ENCODE data around the gene ISG20.

The ISG20 gene

DNA sequence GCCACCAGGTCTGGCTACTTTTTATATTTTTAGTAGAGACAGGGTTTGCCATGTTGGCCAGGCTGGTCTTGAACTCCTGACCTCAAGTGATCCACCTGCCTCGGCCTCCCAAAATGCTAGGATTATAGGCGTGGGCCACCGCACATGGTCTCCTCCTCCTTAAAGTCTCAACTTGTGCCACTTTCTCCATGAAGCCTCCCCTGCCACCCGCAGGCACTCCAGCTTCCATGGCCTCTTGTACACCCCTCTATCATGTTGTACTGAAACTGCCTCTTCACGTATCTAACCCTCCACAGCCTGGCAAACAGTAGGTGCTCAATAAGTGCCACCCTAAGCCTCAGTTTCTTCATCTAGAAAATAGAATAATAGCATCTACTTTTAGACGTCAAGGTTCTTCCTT, 39.9 kb downstream of the ISG20 start:
- no peaks in the 10 kb centered on the region for H3K36me3 ChIP-seq (ENCODE audit: control insufficient read depth, insufficient read depth, low read length)

DNA sequence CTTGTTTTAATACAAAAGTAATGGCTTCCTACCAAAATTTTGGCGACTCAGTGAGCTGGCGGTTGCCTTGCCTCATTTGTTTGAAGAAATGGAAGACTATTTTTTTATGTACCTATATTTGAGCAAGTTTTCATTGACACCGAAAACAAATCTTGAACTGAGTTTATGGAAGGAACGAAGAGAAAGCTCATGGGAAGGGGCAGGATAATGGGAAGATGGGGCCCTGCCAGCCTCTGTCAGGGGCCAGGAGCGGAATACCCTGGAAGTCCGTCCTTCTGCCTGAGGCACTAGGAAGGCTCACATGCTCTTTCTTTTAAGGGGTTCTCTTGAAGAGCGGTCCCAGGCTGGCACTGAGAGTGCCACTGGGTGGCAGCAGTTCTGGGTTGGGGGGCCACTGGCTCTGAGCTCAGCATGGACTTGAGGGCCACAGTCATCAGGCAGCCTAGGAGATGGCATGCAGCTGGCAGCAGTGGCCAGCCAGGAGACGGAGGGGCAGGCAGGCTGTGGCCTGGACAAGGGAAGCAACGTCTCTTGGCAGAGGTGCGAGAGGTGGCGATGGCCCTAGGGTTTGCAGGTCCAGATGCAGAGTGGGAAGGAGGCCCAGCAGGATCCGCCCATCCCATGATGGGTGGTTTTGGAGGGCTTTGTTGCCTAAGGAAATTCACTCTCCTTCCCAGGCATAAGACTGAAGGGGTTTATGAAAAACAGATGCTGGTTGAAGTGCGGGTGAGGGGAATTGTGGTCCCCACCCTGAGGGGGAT, 41.6 kb downstream of the ISG20 start:
- DNase-seq (ENCODE audit: extremely low read depth, insufficient read length): no peak
- H3K36me3 ChIP-seq (ENCODE audit: control insufficient read depth, insufficient read depth, low read length): no peaks in the 10 kb centered on the region
- H3K4me3 ChIP-seq (replicated peaks; ENCODE audit: low read depth, low read length): no peak overlapping the region
- TF ChIP-seq, protein P1, sequence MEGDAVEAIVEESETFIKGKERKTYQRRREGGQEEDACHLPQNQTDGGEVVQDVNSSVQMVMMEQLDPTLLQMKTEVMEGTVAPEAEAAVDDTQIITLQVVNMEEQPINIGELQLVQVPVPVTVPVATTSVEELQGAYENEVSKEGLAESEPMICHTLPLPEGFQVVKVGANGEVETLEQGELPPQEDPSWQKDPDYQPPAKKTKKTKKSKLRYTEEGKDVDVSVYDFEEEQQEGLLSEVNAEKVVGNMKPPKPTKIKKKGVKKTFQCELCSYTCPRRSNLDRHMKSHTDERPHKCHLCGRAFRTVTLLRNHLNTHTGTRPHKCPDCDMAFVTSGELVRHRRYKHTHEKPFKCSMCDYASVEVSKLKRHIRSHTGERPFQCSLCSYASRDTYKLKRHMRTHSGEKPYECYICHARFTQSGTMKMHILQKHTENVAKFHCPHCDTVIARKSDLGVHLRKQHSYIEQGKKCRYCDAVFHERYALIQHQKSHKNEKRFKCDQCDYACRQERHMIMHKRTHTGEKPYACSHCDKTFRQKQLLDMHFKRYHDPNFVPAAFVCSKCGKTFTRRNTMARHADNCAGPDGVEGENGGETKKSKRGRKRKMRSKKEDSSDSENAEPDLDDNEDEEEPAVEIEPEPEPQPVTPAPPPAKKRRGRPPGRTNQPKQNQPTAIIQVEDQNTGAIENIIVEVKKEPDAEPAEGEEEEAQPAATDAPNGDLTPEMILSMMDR (IDR thresholded peaks at IDR 0.05; ENCODE audit: insufficient read depth, low read length, poor library complexity, severe bottlenecking): peak; percentile 16
- no peaks in the 10 kb centered on the region for H3K27me3 ChIP-seq (replicated peaks; ENCODE audit: control insufficient read depth, insufficient read depth, low read length)

More for the DNA sequence above, 39.9 kb downstream of the ISG20 start:
- Histone ChIP-seq H3K27me3 (replicated peaks; ENCODE audit: control insufficient read depth, insufficient read depth, low read length) (no peaks in the 10 kb centered on the region), H3K4me3 (replicated peaks; ENCODE audit: low read depth, low read length) (no peak overlapping the region)
- TF ChIP-seq, protein P1 (IDR thresholded peaks at IDR 0.05; ENCODE audit: insufficient read depth, low read length, poor library complexity, severe bottlenecking): no peak
- no peak for DNase-seq (ENCODE audit: extremely low read depth, insufficient read length)

DNA sequence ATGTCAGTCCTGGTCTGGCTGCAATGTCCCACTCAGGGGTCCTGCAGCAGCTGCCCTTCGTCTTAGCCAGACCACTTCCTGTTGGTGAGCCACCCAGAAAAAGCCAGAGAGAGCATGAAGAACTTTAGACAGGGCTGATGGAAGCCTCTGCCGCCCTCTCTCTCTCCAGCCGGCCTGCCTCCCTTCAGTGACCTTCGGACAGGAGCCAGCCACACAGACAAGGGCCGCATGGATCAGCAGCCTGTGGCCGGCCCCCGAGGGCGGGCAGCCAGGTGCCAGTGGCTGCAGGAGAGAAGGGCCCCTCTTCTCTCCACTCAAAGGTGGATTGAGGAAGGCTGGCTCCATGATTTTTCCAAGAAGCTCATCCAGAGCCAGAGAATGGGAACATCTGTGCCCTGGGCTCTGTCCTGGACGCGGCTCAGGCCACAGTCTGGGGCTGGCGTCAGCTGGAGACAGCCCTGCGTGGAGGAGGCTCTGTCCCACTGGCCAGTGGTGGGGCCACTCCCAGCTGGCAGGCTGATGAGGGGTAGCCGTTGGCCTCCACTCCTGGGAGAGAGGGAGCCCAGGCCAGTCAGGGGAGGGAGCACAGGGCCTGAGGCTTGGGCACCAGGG, 42.9 kb downstream of the ISG20 start:
- no peak overlapping the region for H3K4me3 ChIP-seq (replicated peaks; ENCODE audit: low read depth, low read length)
- no peaks in the 10 kb centered on the region for H3K27me3 ChIP-seq (replicated peaks; ENCODE audit: control insufficient read depth, insufficient read depth, low read length)
- TF ChIP-seq, protein P1 (IDR thresholded peaks at IDR 0.05; ENCODE audit: insufficient read depth, low read length, poor library complexity, severe bottlenecking): no peak
- no peaks in the 10 kb centered on the region for H3K36me3 ChIP-seq (ENCODE audit: control insufficient read depth, insufficient read depth, low read length)
- DNase-seq (ENCODE audit: extremely low read depth, insufficient read length): no peak

DNA sequence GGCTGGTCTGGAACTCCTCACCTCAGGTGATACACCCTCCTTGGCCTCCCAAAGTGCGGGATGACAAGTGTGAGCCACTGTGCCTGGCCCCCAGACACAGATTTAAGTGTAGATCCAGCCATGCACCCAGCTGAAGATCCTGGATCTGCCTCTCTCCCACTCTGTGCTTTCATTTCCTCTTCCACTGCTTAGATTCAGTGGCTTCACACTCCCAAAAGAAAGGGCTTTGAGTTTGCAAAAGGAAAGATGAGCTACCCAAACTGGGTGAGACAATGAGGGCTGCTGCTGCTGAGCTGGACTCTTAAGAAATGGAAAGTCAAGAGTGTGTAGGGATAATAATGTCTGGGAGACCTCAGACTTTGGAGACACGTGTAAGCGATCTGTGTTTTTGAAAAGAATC, 45.5 kb downstream of the ISG20 start:
- TF ChIP-seq, protein P1 (IDR thresholded peaks at IDR 0.05; ENCODE audit: insufficient read depth, low read length, poor library complexity, severe bottlenecking): no peak
- Histone ChIP-seq H3K27me3 (replicated peaks; ENCODE audit: control insufficient read depth, insufficient read depth, low read length) (no peaks in the 10 kb centered on the region), H3K36me3 (ENCODE audit: control insufficient read depth, insufficient read depth, low read length) (no peaks in the 10 kb centered on the region), H3K4me3 (replicated peaks; ENCODE audit: low read depth, low read length) (no peak overlapping the region)
- no peak for DNase-seq (ENCODE audit: extremely low read depth, insufficient read length)

DNA sequence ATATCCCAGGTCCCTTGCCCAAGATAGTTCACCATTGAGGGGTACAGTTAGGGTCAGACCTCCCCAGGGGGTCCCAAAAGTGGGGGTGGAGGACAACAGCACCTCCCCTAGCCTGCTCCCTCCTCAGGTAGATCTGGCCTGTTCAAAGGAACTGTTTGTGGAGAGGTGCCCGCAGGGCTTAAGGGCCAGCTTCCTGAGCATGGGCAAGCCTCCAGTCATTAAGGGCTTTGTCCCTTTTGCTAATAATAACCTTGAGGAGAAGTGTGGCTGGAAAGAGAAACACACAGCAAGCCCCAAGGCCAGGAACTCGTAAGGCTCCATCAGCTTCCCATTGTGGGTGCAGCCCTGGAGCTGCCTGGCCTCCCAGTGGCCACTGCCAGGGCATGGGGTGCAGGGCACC, 47.4 kb downstream of the ISG20 start:
- Histone ChIP-seq H3K27me3 (replicated peaks; ENCODE audit: control insufficient read depth, insufficient read depth, low read length) (no peaks in the 10 kb centered on the region; the same call in 1 of the 2 replicates), H3K4me3 (replicated peaks; ENCODE audit: low read depth, low read length) (no peak overlapping the region), H3K36me3 (ENCODE audit: control insufficient read depth, insufficient read depth, low read length) (no peaks in the 10 kb centered on the region)
- no peak for DNase-seq (ENCODE audit: extremely low read depth, insufficient read length)
- TF ChIP-seq, protein P1 (IDR thresholded peaks at IDR 0.05; ENCODE audit: insufficient read depth, low read length, poor library complexity, severe bottlenecking): no peak

Measured in GM06990 (cell line).